Gastrocnemius medialis (tissue), 4 donors: Measurements from ENCODE around the gene VWA5B1. TPM values are rescaled to one million over a fixed set of nuclear protein-coding genes. Genes with fewer than 3 reads are reported as not detected.

ENCODE experiments used
- ATAC-seq, 2 donors: fragments of 150-250 bp; one replicate each; pipeline ENCODE4 v1.9.1; 2016
- DNase-seq, 2 donors: peaks; one replicate each; pipeline ENCODE4 v3.0.0-alpha.2; 2019
- H3K27ac ChIP-seq, 4 donors: fragments of 200-600 bp; sonication (generic); 1 replicate in 1 of 4; 2 replicates in 3 of 4; pipeline ENCODE4 v1.5.1; 2016 to 2018; ENCODE audit warnings: mild to moderate bottlenecking in 2 of 4, moderate library complexity in 1 of 4
- H3K27me3 ChIP-seq, 3 donors: fragments of 200-600 bp; sonication (generic) in 2 of 3; 1 replicate in 1 of 3; 2 replicates in 2 of 3; pipeline versions ENCODE4 v1.5.1 to v1.6.0; 2016 to 2019; ENCODE audit warnings: mild to moderate bottlenecking in 1 of 3, moderate library complexity in 1 of 3
- H3K36me3 ChIP-seq, 2 donors: fragments of 200-600 bp; sonication (generic) in 1 of 2; one replicate each; pipeline ENCODE4 v1.5.1; 2017 to 2018
- H3K4me1 ChIP-seq, 2 donors: fragments of 200-600 bp; sonication (generic) in 1 of 2; one replicate each; pipeline ENCODE4 v1.5.1; 2016 to 2017; ENCODE audit warnings: mild to moderate bottlenecking in 2 of 2
- H3K4me3 ChIP-seq, 4 donors: fragments of 200-600 bp; sonication (generic) in 3 of 4; 1 replicate in 1 of 4; 2 replicates in 3 of 4; pipeline ENCODE4 v1.5.1; 2016 to 2019; ENCODE audit warnings: mild to moderate bottlenecking in 2 of 4
- H3K9me3 ChIP-seq, 3 donors: fragments of 200-600 bp; sonication (generic) in 2 of 3; 1 replicate in 1 of 3; 2 replicates in 2 of 3; pipeline ENCODE4 v1.5.1; 2016 to 2019
- CTCF ChIP-seq, 5 experiments: fragments of 450-650 bp in 3 of 5; fragments of 200-600 bp in 2 of 5; sonication (generic) in 2 of 5; IDR thresholded peaks in 4 of 5; conservative IDR thresholded peaks in 1 of 5; 1 replicate in 4 of 5; 2 replicates in 1 of 5; pipeline ENCODE4 v1.5.1; 2016 to 2019; ENCODE audit warnings: antibody characterized with exemption in 5 of 5, mild to moderate bottlenecking in 3 of 5, moderate library complexity in 3 of 5
- POLR2A ChIP-seq, 2 donors: fragments of 450-650 bp; IDR thresholded peaks; one replicate each; pipeline ENCODE4 v1.6.1; 2017; ENCODE audit warnings: antibody characterized with exemption in 2 of 2, mild to moderate bottlenecking in 2 of 2, moderate library complexity in 2 of 2
- in situ Hi-C, 4 donors: fragments of 200-750 bp; cut with MboI; loops; one replicate each; pipeline versions ENCODE4 v1.15.0 to v1.8.0; 2017; ENCODE audit warnings: low sequenced_read_pairs in 4 of 4
- intact Hi-C: fragments of 100-400 bp; cut with DNase I; formaldehyde crosslinking; loops from one replicate; pipeline ENCODE4 v1.15.1; 2023; ENCODE audit warnings: low total_unique reads
- total RNA-seq, 4 donors: library from RNA; depleted of rRNA; stranded (reverse); fragments of >200 nt; gene quantifications; one replicate each; pipeline versions ENCODE4 v1.1.0 to v1.2.3, GENCODE V29; 2016

VWA5B1 gene
- total RNA-seq, 4 donors from 2014 or later: 0.25 TPM; not detected in 3

GRCh38 chr1:20250340-20250989, 40.2 kb upstream of the VWA5B1 start:
- Histone ChIP-seq H3K9me3 (no peaks in the 10 kb centered on the region), H3K4me3 (no peak overlapping the region), H3K27me3 (peaks cover 0 to 4% (median 0%) of the 10 kb centered on the region in 3 donors), H3K27ac (no peak overlapping the region), H3K36me3 (no peaks in the 10 kb centered on the region), H3K4me1 (no peaks in the 10 kb centered on the region)
- no peak for ATAC-seq
- intact Hi-C loops: no loop called here
- DNase-seq: no peak
- TF ChIP-seq CTCF (IDR thresholded peaks at IDR 0.05 in 4 of 5, conservative IDR thresholded peaks at IDR 0.05 in 1 of 5): no peak
- TF ChIP-seq POLR2A (IDR thresholded peaks at IDR 0.05): no peak
- in situ Hi-C loops: no loop called here

GRCh38 chr1:20252587-20252986, 38.1 kb upstream of the VWA5B1 start:
- no peaks in the 10 kb centered on the region for H3K9me3 ChIP-seq
- intact Hi-C loops: no loop called here
- DNase-seq: no peak
- peaks cover 0 to 7% (median 2%) of the 10 kb centered on the region in 3 donors for H3K27me3 ChIP-seq
- no peak for ATAC-seq
- TF ChIP-seq CTCF (IDR thresholded peaks at IDR 0.05 in 4 of 5, conservative IDR thresholded peaks at IDR 0.05 in 1 of 5): no peak
- TF ChIP-seq POLR2A (IDR thresholded peaks at IDR 0.05): no peak
- in situ Hi-C loops: no loop called here
- H3K27ac ChIP-seq: no peak overlapping the region
- H3K36me3 ChIP-seq: no peaks in the 10 kb centered on the region
- H3K4me3 ChIP-seq: no peak overlapping the region
- H3K4me1 ChIP-seq: no peaks in the 10 kb centered on the region

GRCh38 chr1:20255666-20256065, 35.0 kb upstream of the VWA5B1 start:
- Histone ChIP-seq H3K27me3 (peaks cover 0 to 9% (median 0%) of the 10 kb centered on the region in 3 donors), H3K27ac (no peak overlapping the region), H3K4me3 (no peak overlapping the region), H3K9me3 (no peaks in the 10 kb centered on the region), H3K4me1 (no peaks in the 10 kb centered on the region), H3K36me3 (no peaks in the 10 kb centered on the region)
- ATAC-seq (peak in 1 of 2 donors; percentile 30), DNase-seq (no peak)
- intact Hi-C loops (no loop called here), in situ Hi-C loops (no loop called here)
- TF ChIP-seq POLR2A (IDR thresholded peaks at IDR 0.05) (no peak), CTCF (IDR thresholded peaks at IDR 0.05 in 4 of 5, conservative IDR thresholded peaks at IDR 0.05 in 1 of 5) (no peak)

DNA sequence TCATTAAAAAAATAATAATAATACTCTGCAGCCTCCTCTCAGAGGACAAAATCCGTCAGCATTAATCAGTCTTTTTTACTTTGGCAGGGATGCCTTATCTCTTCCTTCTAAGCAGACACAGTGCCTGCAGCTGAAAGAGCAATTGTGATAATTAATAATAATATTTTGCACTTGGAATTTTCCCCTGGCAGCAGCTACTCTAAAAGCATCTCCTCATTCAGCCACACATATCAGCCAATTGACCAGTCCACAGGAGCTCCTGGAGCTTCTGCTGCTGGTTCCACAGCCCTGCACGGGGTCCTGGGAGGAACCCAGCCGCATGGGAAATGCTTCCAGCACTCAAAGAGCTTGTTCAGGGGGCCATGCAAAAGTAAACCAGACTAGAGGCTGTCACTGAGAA, 31.0 kb upstream of the VWA5B1 start:
- in situ Hi-C loops: no loop called here
- intact Hi-C loops: no loop called here
- Histone ChIP-seq H3K27ac (no peak overlapping the region), H3K36me3 (no peaks in the 10 kb centered on the region), H3K4me1 (no peaks in the 10 kb centered on the region), H3K27me3 (peaks cover 0 to 9% (median 0%) of the 10 kb centered on the region in 3 donors), H3K9me3 (no peaks in the 10 kb centered on the region), H3K4me3 (no peak overlapping the region)
- DNase-seq (no peak), ATAC-seq (no peak)
- TF ChIP-seq CTCF (IDR thresholded peaks at IDR 0.05 in 4 of 5, conservative IDR thresholded peaks at IDR 0.05 in 1 of 5): no peak

GRCh38 chr1:20261095-20261494, 29.6 kb upstream of the VWA5B1 start:
- H3K27ac ChIP-seq: no peak overlapping the region

More at GRCh38 chr1:20261095-20261494, 29.6 kb upstream of the VWA5B1 start:
- ATAC-seq: no peak
- intact Hi-C loops (no loop called here), in situ Hi-C loops (no loop called here)
- Histone ChIP-seq H3K9me3 (no peaks in the 10 kb centered on the region), H3K4me1 (peaks cover 8% of the 10 kb centered on the region in 2 donors), H3K36me3 (no peaks in the 10 kb centered on the region), H3K4me3 (no peak overlapping the region), H3K27me3 (peaks cover 0 to 9% (median 0%) of the 10 kb centered on the region in 3 donors)
- DNase-seq: no peak
- TF ChIP-seq CTCF (IDR thresholded peaks at IDR 0.05 in 4 of 5, conservative IDR thresholded peaks at IDR 0.05 in 1 of 5) (no peak), POLR2A (IDR thresholded peaks at IDR 0.05) (no peak)
